TTC549 (cell line): ENCODE results near the gene UBE2N.
A peak's percentile ranks its signal among the peaks of the same experiment; 100 is the strongest.
"Not testable (repeated sequence)": the region's sequence is repeated elsewhere in the genome, so short reads cannot be mapped to it uniquely, and the experiment has no call there.

Source experiments
- FAIRE-seq: peaks from 2 replicates; lab custom pipeline; 2012; peaks lifted over from hg19 to GRCh38; lab: Jason Lieb, UNC

UBE2N gene

DNA sequence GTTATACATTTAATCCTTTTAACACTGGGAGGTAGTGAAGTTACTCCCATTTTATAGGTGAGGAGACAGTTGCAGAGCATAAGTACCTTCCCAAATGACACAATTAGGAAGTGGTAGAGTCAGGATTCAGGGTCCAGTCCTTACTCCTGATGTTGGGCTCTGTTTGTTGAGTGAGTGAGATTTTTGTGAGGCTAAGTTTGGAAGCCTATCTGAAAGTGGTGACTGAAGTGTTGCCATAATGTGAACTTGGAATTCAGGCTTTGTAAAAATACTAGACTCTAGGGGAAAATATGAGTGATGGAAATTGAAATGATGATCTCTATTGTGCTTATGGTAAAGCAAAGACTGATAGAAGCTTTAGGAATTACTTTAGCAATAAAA lies 61.8 kb downstream of the UBE2N start:
- no peak for FAIRE-seq

- no peak for FAIRE-seq
Observed at GRCh38 chr12:93379326-93379980, 62.3 kb downstream of the UBE2N start.

- FAIRE-seq: no peak
Observed at GRCh38 chr12:93378998-93379325, 62.8 kb downstream of the UBE2N start.

GRCh38 chr12:93378196-93378997 lies 63.4 kb downstream of the UBE2N start:
- FAIRE-seq: not testable (repeated sequence)

GRCh38 chr12:93377252-93378195 lies 64.2 kb downstream of the UBE2N start, which contains the start of gene NUDT4:
TSS of gene NUDT4 (plus strand) at chr12:93377925. CDS start at chr12:93378323, 398 bp downstream.
- FAIRE-seq: peak; percentile 3

DNA sequence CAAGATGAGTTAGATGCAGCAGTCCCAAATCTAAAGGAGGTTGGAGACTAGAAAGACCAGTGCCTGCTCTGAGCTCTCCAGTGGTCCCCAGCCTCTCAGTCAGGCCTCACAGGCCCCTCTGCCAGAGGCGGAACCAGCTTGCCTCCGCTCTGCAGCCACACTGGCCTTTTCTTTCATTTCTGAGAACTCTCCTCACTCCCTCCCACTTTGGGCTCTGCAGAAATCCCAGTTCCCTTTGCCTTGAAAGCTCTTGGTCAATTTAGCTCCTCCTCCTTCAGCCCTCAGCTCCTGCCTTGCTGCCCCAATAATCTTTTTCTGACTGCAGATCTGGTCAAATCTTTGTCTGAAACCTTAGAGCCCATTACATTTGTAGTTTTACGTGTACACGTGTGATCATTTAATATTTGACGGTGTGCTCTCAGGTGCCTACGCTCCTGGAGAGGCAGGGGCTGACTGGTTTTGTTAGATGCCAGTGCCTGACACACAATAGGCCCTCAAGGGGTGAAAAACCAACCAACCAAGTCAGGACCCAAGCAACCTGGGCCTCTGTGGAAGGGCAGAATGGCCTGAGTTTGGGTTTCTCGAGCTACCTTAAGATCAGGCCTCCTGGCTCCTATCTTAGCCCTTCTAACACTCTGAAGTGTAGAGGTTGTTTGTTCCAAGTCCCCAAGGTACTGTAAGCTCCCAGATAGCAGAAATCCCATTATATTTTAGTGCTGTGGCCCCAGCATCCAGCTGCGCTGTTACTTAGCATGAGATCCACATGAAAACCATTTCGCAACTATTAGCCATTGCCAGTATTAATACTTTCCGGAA lies 65.1 kb downstream of the UBE2N start:
- FAIRE-seq: no peak

DNA sequence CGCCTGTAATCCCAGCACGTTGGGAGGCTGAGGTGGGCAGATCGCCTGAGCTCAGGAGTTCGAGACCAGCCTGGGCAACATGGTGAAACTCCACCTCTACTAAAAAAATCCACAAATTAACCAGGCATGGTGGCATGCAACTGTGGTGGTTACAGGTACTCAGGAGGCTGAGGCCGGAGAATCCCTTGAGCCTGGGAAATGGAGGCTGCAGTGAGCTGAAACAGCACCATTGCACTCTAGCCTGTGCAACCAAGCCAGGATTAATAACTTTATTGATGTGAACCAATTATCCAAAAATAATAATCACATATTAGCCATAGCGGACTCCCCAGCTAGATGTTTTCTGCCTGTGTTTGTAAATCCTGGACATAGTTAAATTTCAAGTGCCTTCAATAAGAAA lies 65.8 kb downstream of the UBE2N start:
- no peak for FAIRE-seq

DNA sequence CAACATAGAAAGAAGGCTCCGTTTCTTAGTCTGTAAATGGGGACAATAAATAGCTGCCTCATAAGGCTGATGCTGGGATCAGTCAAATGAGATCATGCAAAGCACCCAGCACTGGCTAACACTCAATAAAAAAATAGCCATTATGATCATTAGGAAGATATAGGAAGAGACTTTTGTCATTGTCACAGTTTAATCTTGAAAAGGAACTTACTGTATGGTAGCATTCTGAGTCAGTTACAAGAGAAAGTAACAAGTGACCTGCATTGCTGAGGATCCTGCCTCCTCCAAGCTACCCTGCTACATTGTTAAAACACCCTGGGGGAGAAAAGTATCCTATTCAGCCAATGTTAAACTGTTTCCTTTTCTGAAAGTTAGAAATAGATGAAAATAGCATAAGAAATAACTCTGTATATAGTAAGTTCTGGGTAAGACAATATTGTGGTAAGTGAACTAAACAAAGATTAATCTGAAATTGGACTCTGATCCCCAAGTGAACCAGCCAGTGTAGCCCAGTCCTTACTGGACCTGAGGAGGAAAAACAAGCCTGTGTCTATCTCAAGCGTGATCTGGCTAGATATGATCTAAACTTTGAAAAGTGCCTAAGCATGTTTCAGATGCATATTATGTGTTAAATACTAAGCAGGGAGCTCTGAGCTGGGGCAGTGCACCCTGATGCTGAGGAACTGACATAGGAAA lies 67.6 kb downstream of the UBE2N start:
- no peak for FAIRE-seq

DNA sequence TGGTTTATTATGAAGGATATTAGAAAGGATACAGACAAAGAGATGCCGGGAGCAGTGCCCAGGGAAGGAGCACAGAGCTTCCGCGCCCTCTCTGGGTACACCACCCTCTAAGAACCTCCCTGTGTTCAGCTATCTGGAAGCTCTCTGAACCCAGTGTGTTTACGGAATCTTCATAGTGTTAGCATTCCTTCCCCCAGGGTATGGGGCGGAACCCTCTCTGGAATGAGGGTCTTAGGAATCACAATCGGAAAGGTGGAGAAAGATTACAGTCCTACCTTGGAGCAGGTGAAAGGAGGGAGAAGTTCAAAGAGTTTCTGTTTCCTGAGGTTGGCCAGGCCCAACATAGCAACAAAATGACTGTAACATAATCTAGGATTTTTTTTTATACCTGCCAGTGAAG lies 70.8 kb downstream of the UBE2N start:
- no peak for FAIRE-seq

- no peak for FAIRE-seq
Observed at GRCh38 chr12:93369505-93369904, 72.2 kb downstream of the UBE2N start.

GRCh38 chr12:93368766-93369165 lies 73.0 kb downstream of the UBE2N start:
- FAIRE-seq: no peak

DNA sequence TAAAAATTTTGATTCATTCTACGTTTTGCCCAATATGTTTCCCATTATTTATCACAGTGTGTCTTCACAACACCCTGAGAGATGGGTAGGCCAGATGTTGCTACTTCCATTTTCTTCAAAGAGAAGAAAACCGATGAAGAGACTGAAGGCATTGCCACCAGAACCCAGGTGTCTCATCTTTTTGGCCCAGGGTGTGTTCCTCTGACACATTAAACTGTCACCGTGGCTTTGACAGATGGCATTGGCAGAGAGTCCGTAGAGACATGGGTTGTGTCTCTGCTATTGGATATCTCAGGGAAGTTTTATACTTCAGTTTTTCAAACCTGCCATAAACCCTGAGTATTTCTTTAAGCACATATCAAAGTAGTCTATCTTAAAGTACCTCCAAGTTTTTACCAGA lies 75.3 kb downstream of the UBE2N start:
- FAIRE-seq: no peak

GRCh38 chr12:93365616-93366405 lies 75.9 kb downstream of the UBE2N start:
- FAIRE-seq: no peak

- FAIRE-seq: no peak
Observed at GRCh38 chr12:93363841-93364297, 77.9 kb downstream of the UBE2N start.

DNA sequence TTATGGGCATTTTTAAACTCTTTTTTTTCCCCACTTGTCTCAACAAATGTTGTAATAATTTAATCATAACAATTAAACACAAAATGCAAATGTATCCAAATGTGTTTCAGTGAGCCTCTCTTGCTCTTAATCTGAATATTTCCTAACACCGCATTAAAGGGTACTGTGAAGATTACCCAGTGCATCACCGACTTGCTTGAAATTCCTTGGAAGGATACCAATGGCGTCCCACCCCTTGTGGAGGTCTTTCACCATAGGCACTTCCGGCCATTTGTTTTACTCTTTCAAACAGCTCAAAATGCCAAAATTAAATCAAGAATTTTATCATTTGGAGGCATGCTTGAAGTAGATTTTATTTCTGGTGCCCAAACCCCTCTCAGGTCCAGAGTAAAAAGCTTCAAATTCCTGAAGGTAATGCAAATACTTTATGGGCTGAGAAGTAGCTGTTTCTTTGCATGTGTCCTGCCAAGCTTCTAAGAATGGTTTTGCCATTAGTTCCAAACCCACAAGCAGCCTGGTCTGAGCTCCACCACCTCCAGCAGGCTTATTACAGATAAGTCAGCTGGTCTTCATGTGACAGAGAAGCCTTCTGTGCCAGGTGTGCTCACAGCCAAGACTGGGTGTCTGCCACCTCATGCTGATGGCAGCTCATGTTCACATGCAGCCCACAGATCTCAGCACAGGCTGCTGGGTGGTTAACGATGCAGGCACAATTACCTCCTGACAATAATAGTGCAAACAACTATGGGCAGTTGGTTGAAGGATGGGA lies 80.4 kb downstream of the UBE2N start:
- no peak for FAIRE-seq

- no peak for FAIRE-seq
Observed at GRCh38 chr12:93360688-93361087, 81.1 kb downstream of the UBE2N start.

DNA sequence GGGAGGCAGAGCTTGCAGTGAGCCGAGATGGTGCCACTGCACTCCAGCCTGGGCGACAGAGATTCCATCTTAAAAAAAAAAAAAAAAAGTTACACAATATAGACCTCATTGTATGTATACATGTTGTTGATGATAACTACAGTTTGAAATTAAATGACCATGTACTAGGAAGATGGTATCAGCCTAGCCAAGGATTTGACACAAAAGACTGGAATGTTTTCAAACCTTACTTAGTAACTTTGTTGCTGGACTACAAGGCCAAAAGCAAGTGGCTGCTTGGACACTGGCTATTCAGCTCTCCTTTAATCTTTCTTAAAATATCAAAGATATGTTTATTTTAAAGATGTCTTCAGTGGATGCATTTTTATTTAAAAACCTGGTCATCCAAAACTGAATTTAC lies 82.9 kb downstream of the UBE2N start:
- no peak for FAIRE-seq

DNA sequence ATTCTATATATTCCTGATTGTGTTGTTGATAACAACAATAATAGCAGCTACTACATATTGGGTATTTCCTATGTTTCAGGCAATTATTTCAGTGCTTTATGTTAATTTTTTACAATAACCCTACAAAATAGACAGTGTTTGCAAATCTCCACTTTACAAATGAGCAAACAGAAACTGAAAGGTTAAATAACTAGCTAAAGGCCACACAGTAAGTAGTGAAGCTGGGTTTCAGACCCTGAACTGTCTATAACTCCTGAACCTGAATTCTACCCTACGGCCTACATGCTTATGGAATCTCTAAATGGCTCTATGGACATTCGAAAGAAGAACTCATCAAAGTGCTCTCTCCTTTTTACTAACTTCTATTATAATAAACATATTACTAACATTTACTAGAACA lies 83.7 kb downstream of the UBE2N start:
- no peak for FAIRE-seq

DNA sequence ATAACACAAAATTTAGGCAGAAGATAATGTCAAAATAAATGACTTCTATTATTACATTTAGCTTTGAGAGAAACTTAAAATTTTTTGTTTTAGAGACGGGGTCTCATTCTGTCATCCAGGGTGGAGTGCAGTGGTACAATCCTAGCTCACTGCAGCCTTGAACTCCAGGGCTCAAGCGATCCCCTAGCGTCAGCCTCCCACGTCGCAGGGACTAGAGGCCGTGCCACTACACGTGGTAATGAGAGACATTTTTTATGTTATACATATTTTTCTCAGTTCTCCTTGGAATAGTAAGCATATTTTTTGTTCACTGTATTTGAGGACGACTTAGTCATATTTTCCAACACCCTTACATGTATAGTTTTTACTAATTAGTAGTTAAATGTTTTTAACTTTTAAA lies 85.5 kb downstream of the UBE2N start:
- no peak for FAIRE-seq
